Esophagus mucosa (tissue), 1 donor: ENCODE data around the gene PPP4C. TPM values are rescaled to one million over a fixed set of nuclear protein-coding genes. Genes with fewer than 3 reads are reported as not detected.
"Not testable (repeated sequence)": the region's sequence is repeated elsewhere in the genome, so short reads cannot be mapped to it uniquely, and the experiment has no call there.

Experiments
- ATAC-seq: fragments of 200-7000 bp; cut with Tn5 transposase; one replicate; pipeline ENCODE4 v1.9.1; 2020
- total RNA-seq: library from RNA; stranded (reverse); gene quantifications from one replicate; pipeline ENCODE4 v1.2.4, GENCODE V29; 2023
- donor health status: DM: yes; HTN: yes; CAD: no.

Gene PPP4C
- 112 TPM for total RNA-seq

DNA sequence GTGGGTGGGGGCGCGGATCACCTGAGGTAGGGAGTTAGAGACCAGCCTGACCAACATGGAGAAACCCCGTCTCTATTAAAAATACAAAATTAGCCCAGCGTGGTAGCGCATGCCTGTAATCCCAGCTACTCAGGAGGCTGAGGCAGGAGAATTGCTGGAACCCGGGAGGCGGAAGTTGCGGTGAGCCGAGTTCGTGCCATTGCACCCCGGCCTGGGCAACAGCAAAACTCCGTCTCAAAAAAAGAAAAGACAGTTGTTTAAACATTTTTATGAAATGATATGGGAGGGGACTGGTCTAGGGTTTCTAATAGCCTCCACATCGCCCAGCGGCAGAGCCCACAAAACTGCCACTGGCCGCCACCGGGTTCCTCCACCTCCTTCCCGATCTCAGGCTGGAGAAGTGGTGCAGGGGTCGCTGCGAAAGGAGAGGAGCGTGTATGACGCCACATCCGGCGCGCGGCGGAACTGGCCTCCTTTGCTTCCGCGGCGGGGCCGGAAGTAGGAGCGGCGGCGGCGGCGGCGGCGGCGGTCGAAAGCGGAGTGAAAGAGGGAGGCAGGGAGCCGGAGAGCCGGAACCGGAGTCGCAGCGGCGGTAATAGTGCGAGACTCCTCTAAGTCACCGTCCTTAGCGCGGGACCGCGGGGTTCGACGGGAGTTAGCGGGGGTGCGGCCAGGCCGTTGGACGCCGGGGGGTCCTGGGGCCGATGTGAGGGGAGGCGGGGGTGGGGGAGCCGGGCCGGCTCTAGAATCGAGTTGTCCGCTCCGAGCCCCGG is at the start of gene PPP4C:
Gene PPP4C, plus strand, starts transcription at position 492 of the 773 bp plus-strand sequence. CDS start 384 bp downstream, outside the sequence.
- ATAC-seq = peak; percentile 80

DNA sequence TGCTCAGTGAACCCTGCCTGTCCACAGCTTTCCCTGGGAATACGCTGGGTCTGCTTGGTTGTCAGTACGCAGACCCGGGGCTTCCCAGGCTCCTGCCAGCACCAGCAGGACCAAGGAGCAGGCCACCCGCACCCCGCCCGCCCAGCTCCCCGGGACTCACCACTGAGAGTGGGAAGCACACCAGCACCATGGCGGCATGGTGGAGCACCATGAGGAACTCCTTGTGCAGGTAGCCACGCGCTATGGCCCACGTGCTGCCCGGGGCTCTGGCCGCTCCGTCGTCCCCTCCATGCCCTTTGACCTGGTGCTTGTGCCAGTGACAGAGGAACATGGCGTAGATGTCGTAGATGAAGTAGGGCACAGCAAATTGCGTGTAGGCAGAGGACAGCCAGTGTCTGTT is 49.3 kb upstream of the PPP4C start:
- ATAC-seq = no peak

DNA sequence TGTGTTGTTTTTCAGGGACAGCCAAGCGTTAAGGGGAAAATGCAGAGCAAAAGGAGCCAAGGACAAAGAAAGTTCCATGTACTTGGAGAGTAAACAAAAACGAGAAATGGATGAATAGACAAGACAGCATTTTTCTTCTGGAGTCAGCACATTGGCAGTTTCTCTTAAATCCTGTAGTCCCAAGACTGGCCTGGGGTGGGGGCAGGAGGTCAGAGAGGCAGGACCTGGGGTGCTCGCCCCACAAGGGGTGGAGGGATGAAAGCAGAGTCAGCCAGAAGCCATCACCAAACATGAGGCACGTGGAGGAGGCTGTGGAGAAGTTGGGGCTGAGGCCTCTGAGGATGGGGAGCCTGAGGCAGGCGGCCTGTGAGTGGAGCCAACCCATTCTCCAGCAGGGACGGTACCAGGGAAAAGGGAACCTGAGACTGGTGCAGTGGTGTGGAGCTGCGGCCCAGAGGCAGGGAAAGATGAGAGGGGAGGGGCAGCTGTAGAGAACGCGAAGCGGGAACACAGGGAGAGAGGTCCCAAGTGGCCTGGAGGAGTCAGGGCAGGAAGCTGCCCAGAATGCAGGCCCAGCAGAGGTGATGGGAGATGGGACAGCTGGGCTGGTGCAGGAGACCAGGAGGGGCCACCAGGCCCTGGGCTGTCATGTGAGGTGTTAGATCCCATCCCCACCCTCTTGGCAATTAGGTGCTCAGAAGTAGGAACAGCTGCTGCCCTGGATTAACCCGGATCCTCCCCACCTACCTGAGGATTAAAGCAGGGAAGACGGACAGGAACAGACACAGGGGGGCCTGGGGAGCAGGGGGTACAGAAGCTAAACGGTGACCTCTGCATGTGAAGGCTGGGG is 48.0 kb upstream of the PPP4C start:
- ATAC-seq = no peak

- ATAC-seq = no peak
Measured at GRCh38 chr16:30028438-30029076, 47.2 kb upstream of the PPP4C start.

DNA sequence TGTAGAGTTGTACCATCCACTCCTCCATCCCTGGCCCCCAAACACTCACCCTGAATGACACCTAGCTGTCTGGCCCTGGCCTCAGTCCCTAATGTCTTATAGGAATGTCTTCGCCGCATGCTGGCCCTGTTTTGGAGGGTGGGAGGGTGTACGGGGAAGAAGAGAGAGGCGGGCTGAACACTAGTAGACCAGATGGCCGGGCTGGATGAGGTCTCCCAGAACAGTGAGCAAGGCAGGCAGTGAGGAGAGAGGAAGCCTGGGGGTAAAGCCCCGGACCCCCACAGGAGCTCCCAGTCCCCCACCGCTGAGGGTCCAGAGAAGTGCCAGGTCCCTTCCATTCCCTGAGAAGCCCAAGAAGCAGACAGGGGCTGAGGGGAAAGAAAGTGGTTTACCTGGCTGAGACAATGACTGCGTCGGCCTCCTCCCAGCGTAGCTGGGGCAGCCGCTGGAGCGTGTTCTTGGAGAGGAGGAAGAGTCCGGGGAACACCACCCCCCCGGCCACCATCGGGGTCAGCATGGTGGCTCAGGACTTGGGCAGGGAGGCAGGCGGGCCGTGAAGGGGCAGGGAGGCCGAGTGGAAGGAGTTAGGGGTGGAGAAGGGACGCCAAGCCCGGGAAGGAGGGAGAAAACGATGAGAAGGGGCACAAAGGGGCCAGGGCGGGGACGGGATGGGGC is 45.6 kb upstream of the PPP4C start:
- no peak for ATAC-seq

- no peak for ATAC-seq
Measured at GRCh38 chr16:30030841-30031413, 44.9 kb upstream of the PPP4C start, which contains the start of gene TLCD3B. TLCD3B (minus strand) TSS chr16:30031271; CDS start chr16:30030527, 744 bp downstream.

DNA sequence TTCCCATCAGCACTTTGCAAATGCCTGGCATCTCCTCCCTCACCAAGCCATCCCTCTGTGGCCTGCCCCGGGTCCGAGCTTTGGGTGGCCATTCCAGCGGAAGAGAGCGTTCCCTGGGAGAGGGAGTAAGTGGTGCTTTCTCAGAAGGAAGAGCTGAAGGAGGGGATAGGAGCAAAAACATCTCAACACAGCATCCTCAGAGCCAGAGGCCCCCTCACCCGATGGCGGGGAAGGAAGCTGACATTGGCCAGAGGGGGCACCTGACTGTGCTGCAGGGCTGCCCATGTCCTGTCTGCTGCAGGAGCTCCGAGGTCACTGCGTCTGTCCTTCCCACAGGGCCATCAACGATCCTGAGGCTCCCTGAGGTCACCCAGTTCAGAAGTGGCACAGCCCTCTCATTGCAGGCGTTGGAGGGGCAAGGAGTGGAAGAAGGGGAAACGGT is 44.3 kb upstream of the PPP4C start:
- ATAC-seq = no peak

GRCh38 chr16:30032083-30032819 is 43.5 kb upstream of the PPP4C start:
- peak; percentile 27 for ATAC-seq

DNA sequence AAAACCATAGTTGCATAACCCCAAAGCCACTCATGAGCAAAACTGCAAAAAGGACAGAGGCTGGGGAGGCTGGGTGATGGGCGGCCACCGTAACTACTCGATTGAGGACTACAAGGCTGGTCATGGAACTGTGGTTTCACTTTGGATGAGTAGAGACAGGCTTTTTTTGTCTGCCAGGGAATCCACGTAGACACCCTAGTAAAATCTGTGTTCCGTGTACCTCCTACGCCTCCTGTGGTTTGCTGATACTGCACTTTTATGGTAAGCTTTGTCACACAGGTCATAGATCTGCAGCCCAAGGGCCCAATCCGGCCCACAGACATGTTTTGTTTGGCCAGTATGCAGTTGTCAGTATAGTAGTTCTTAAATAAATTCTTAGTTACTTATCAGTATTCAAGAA is 42.5 kb upstream of the PPP4C start:
- ATAC-seq = no peak

DNA sequence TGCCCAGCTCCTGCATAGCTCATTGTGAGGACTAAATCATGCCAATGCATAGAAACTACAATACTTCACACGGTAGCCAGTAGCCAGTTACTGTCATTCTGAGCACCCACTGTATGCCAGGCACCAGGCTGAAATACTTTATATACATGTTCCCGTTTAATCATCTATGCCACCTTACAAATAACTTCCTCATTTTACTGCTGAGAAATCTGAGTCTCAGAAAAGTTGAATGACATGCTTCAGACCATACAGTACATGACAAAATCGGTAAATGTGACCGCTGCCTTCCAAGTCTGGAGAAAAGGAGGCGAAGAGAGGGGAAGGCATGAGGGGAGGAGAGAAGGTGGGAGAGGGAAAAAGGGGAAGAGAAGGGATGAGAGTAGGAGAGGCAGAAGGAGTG is 35.6 kb upstream of the PPP4C start:
- no peak for ATAC-seq

- not testable (repeated sequence) for ATAC-seq
Measured at GRCh38 chr16:30040690-30041089, 35.1 kb upstream of the PPP4C start.

- ATAC-seq = no peak
Measured at GRCh38 chr16:30041841-30042240, 34.0 kb upstream of the PPP4C start.

DNA sequence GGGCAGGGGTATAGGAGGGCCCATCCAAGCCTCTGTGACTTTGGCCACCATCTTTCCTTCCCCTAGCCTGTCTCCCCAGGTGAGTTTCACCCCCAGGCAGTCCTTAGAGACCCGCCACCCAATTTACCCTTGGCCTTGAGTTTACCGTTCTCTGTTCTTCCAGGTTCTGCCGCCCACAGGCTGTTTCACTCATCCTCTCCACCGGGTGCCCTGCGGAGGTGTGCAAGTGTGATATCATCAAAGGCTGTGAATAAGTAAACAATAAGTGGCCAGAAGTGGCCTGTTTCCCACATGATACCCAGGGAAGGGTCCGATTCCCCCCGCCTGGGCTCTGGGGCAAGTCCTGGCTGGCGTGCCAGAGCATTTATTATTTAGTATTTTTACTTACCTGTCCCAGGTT is 29.6 kb upstream of the PPP4C start:
- no peak for ATAC-seq

DNA sequence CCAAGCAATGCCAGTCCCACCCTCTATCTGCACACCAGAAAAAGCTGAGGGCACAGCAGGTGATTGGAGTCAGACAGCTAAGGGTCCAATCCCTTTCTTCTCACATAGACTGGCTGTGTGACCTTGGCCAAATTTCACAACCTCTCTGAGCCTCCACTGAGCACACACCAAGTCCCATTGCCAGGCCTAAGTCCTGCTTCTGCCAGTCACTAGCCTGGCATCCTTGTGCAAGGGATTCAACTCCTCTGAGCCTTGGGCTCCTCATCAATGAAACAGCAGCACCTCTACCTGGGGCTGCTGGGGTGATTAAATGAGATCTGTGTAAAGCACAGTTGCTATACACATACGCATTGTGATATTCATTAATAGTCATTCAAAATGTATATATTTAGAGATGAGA is 29.2 kb upstream of the PPP4C start:
- ATAC-seq = no peak

DNA sequence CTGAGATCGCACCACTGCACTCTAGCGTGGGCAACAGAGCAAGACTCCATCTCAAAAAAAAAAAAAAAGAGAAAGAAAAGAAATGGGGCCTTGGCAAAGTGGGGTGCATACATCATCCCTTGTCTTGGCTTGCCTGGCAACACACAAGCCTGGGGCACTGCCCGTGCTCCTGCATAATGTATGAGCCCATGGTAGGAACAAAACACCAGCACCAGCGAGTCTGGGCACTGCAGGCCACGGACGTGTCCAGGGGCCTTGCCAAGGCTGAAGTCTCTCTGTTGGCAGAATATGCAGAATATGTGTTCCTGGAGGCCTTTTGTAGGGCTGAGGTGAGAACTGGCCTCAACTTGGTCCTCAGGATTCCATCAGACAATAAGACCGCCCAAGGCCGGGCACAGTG is 25.9 kb upstream of the PPP4C start:
- peak; percentile 64 for ATAC-seq

GRCh38 chr16:30051518-30051917 is 24.3 kb upstream of the PPP4C start:
- ATAC-seq = no peak

DNA sequence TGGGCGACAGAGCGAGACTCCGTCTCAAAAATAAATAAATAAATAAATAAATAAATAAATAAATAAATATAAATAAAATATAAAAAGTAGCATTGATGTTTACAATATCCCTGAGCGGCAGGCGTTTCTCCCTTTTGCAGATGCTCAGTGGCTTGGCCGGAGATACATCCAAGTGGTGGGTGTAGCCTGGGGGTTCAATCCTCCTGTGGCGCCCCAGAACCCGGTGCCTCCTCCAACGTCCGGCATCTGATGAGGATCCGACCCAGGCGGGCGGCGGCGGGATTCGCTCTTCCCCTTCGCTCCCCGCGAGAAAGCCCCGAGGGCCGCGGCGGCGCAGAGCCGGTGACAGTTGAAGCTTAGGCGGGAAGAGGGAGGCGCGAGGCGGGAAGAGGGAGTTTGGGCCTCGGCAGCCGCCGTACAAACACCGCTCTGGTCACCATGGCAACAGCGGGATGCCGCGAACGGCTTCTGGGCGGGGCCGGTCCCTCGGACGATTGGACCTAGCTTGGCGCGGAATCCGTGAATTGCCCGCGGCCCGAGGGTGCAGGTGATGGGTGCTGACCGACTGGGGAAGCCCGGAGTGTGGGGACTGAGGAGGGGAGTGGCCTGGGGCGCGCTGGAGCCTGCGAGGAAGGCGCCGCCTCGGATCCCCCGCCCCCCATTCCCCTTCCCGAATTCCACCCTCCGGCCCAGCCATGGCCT is 23.0 kb upstream of the PPP4C start:
- ATAC-seq = peak; percentile 73

GRCh38 chr16:30053376-30054015 is 22.3 kb upstream of the PPP4C start:
- peak; percentile 9 for ATAC-seq

GRCh38 chr16:30054451-30054850 is 21.3 kb upstream of the PPP4C start:
- no peak for ATAC-seq

DNA sequence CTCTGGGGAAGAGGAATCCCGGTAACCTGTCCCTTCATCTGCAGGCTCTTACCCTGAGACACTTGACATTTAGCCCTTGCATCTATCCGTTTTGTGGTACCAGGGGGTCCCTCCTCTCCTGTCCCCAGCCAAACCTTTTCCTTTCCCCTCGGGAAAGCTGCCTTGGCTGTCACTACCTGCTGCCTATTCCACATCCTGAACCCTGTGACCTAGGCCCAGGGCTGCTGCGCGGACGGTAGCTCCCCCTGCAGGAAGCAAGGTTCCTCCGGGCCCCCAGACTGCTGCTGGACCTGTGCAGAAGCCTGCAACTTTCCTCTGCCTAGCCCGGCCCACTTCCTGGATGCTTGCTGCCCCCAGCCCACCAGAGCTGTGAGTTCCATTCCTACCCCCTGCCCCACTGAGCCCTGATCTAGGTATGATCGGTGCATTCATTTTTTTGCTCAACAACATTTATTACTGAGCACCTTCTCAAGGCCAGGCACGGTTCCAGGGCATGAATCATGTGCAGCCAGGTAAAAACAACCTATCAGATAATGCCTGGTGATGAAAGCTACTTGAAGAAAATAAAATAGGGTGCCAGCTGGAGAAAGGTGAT is 20.7 kb upstream of the PPP4C start:
- ATAC-seq = peak; percentile 51
